ENCODE results near the gene ABHD5. TPM values are rescaled to one million over a fixed set of nuclear protein-coding genes. Genes with fewer than 3 reads are reported as not detected.

ABHD5 gene
- polyA plus RNA-seq, 3 donors from 2014 or later = 5.5 to 18.6 (median 10.0) TPM

DNA sequence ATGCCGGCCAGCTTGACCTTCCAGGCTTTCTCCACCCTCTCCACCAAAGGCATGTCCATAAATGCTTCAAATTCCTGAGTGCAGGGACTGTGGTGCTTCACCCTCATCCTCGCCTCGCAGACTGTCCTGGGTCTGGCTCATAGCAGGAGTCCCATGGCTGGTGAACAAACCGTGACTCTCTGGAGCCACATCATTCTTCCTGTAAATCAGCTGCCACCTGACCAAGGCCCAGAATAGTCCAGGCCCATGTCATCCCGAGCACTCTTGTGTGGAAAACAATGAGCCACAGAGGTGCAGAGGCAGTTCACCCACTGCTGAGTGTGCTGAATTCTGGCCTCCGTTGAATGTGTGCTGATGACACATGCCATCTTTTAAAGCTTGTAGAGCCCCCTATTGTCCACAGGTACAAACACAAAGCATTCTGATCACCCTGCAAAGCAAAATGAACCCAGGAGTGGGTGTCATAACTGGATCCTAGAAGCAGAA is 68.6 kb downstream of the ABHD5 start:
- no peaks in the 10 kb centered on the region for H3K9me3 Mint-ChIP-seq
- no peak for DNase-seq
- H3K27ac Mint-ChIP-seq = no peak overlapping the region
- peaks cover 0 to 10% (median 4%) of the 10 kb centered on the region in 3 donors for H3K27me3 Mint-ChIP-seq (ENCODE audit: low read depth in 3 of 3)
- H3K4me1 Mint-ChIP-seq = peaks cover 14 to 15% of the 10 kb centered on the region in 2 donors
- no peak overlapping the region for H3K4me3 Mint-ChIP-seq
- no peaks in the 10 kb centered on the region for H3K36me3 Mint-ChIP-seq

DNA sequence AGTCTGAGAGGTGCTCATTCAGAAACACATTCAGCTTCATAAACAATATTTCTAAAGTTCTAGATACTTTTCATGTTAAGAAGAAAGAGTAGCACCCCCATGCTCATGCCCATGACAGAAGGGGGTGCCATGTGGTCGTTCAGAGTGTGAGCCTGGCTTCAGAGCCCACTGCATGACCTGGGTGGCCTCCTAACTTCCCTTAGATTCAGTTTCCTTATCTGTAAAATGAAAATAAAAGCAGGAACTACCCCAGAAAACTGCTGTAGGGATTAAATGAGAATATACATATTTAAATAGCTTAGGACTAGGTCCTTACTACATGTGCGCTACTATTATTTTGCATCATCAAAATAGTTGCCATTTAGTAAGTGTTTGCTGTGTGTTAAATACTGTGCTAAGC is 69.2 kb downstream of the ABHD5 start:
- Mint-ChIP-seq H3K27me3 (ENCODE audit: low read depth in 3 of 3) (peaks cover 0 to 10% (median 4%) of the 10 kb centered on the region in 3 donors), H3K4me1 (peaks cover 14 to 15% of the 10 kb centered on the region in 2 donors), H3K9me3 (no peaks in the 10 kb centered on the region), H3K36me3 (no peaks in the 10 kb centered on the region), H3K27ac (no peak overlapping the region), H3K4me3 (no peak overlapping the region)
- no peak for DNase-seq

DNA sequence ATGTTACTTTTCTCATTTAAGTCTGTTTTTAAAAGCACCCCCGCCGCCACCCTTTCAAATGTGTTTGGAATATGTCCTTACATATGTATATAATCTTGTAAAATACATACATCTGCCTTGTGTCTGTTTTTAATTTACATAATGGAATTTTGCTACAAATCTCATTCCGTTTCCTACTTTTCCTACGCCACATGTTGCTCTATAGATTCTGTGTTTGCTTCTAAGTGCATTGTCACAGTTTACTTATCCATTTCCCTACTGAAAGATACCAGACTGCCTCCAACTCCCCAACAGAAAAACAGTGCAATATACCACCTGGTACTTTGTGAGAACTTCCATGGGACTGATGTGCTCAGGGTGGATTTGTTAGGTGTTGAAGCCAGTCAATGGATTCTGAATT is 70.2 kb downstream of the ABHD5 start:
- H3K4me3 Mint-ChIP-seq = no peak overlapping the region
- no peaks in the 10 kb centered on the region for H3K36me3 Mint-ChIP-seq
- H3K9me3 Mint-ChIP-seq = no peaks in the 10 kb centered on the region
- DNase-seq = no peak
- peaks cover 10 to 11% of the 10 kb centered on the region in 2 donors for H3K4me1 Mint-ChIP-seq
- H3K27ac Mint-ChIP-seq = no peak overlapping the region
- H3K27me3 Mint-ChIP-seq (ENCODE audit: low read depth in 3 of 3) = peaks cover 2 to 10% (median 4%) of the 10 kb centered on the region in 3 donors

DNA sequence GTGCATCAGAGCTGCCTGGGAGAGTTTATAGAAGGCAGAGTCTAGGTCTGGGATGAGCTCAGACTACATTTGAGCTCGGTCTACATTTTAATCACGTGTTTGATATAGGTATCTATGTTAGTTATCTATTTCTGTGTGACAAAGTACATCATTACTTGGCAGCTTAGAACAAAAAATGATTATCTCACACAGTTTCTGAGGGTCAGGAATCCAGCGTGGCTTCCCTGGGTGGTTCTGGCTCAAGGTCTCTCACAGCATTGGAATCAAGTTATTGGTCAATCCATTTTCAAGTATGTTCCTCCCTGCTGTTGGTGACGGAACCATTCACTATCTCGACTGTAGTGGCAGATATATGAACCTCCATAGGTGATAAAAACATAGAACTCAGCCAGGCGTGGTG is 71.7 kb downstream of the ABHD5 start:
- Mint-ChIP-seq H3K4me1 (peaks cover 8 to 10% of the 10 kb centered on the region in 2 donors), H3K4me3 (no peak overlapping the region), H3K36me3 (no peaks in the 10 kb centered on the region), H3K9me3 (no peaks in the 10 kb centered on the region), H3K27ac (no peak overlapping the region), H3K27me3 (ENCODE audit: low read depth in 3 of 3) (peaks cover 4 to 9% (median 5%) of the 10 kb centered on the region in 3 donors)
- no peak for DNase-seq

DNA sequence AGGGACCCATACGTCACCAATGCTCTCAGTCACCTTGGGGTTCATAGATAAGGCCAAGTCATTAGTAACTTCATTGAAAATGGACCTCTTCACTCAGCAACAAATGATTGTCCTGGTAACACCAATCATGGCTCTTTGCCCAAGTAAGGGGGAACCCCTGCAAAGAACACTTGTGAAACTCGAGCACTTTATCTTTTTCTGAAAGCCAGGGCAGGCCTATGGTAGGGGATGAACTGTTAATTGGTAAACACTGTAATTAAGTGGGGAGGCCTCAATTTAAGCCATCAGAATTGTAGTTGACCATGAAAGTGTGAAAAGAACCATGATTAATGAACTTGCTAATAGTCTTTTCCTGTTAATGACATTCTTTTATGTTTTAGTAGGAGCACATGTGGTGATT is 73.3 kb downstream of the ABHD5 start:
- H3K4me1 Mint-ChIP-seq = peaks cover 16 to 17% of the 10 kb centered on the region in 2 donors
- H3K9me3 Mint-ChIP-seq = no peaks in the 10 kb centered on the region
- H3K27ac Mint-ChIP-seq = no peak overlapping the region
- H3K27me3 Mint-ChIP-seq (ENCODE audit: low read depth in 3 of 3) = peaks cover 0 to 19% (median 5%) of the 10 kb centered on the region in 3 donors
- H3K36me3 Mint-ChIP-seq = no peaks in the 10 kb centered on the region
- H3K4me3 Mint-ChIP-seq = no peak overlapping the region
- DNase-seq = no peak

DNA sequence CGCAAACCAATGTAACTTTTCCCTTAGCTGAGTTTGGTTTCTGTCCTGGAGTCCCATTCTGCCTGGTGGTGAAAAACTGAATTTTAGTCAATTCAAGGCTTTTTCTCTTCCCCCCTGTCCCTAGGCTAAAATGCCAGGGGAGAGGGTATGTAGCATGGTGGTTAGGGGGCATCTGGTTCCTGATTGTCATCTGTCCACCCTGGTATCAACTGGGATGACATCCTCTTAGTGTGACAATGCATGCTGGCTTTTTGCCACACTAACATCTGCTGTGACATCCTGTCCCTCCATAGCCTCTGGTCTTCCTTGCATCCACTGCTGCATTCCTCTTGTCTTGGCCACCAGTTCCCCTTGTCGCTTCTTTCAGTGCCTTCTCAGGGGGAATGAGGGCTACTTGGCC is 73.7 kb downstream of the ABHD5 start:
- H3K27ac Mint-ChIP-seq = no peak overlapping the region
- H3K36me3 Mint-ChIP-seq = no peaks in the 10 kb centered on the region
- H3K4me1 Mint-ChIP-seq = peaks cover 21% of the 10 kb centered on the region in 2 donors
- no peaks in the 10 kb centered on the region for H3K9me3 Mint-ChIP-seq
- H3K4me3 Mint-ChIP-seq = no peak overlapping the region
- H3K27me3 Mint-ChIP-seq (ENCODE audit: low read depth in 3 of 3) = peaks cover 0 to 15% (median 9%) of the 10 kb centered on the region in 3 donors
- DNase-seq = no peak

DNA sequence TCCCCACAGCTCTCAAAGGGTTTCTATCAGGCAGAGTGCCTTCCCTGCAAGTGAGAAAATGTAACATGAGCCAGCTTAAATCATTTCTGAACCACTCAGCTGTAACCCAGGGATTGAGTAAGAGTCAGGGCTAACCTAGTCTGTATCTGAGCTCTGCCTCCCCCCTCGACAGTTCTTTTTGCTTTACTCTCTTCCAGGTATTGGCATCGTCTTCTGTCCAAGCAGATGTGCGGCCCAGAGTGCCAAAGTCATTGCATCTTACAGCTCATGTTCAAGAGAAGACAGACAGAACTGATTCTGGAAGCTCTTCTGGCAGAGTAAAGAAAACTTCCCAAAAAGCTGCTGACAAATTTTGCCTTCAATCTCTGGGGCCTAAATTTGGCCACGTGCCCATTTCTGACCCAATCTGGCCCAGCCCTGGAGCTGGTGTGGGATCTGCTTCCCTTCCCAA is 74.8 kb downstream of the ABHD5 start:
- Mint-ChIP-seq H3K27ac (no peak overlapping the region), H3K27me3 (ENCODE audit: low read depth in 3 of 3) (peaks cover 2 to 18% (median 9%) of the 10 kb centered on the region in 3 donors), H3K9me3 (no peaks in the 10 kb centered on the region), H3K36me3 (no peaks in the 10 kb centered on the region), H3K4me1 (peaks cover 29 to 30% of the 10 kb centered on the region in 2 donors), H3K4me3 (no peak overlapping the region)
- DNase-seq = no peak

DNA sequence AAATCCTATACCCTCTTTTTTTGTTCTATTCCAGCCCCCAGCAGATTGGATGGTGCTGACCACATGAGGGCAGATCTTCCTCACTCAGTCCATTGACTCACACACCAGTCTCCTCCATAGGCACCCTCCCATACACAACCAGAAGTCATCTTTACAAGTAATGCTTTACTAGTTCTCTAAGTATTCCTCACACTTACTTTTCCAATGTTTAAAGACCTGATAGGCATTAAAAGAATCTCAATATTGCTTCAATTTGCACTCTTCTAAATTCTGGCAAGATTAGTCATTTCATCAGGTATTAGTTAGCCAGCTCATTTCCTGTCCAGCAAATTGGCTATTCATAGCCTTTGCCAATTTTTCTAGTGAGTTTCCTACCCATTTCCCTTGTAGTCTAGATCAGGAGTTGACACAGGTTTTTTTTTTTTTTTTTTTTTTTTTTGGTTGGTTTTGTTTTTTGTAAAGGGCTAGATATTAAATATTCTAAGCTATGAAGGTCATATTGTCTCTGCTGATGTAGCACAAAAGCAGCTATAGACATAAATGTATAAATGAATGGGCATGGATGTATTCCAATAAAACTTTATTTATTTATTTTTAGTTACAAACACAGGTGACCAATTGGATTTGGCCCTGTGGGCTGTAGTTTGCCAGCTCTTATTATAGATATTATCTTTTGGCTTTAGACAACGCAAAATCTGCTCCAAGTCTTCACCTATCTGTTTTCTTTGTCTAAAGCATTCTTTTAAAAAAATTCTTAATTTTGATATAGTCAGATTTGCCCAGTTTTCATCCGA is 76.1 kb downstream of the ABHD5 start:
- H3K9me3 Mint-ChIP-seq = no peaks in the 10 kb centered on the region

DNA sequence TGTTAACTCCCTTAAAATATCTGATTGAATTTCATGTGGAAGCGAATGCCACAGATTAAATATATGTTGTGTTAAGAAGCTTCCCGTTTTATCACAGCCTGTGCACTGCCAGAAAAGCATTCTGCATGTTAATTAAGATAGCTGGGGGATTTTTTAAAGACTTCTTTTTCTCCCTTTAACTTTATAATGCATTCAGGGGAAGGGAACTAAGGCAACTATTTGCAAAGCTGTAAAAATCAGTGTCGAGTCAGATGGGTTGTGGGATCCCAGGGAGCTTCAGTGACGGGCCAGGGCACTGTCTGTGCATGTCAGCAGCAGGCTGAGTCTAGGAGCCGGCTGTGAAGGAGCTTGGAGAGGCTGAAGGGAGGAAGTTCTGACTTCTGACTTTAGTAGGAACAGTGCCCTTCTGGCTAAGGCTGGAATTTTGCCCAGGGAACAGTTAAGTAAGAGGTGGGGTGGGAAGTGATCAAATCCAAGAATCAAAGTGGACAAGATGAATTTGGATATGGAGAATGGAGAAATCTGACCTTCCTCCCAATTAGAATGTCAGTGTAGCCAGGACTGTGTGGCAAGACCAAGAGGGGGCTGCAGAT is 77.7 kb downstream of the ABHD5 start:
- no peaks in the 10 kb centered on the region for H3K36me3 Mint-ChIP-seq
- no peak overlapping the region for H3K27ac Mint-ChIP-seq
- DNase-seq = no peak
- H3K4me1 Mint-ChIP-seq = peaks cover 33 to 49% of the 10 kb centered on the region in 2 donors
- H3K27me3 Mint-ChIP-seq (ENCODE audit: low read depth in 3 of 3) = peaks cover 2 to 16% (median 9%) of the 10 kb centered on the region in 3 donors
- no peaks in the 10 kb centered on the region for H3K9me3 Mint-ChIP-seq
- H3K4me3 Mint-ChIP-seq = peak overlapping the region in 1 of 5 donors; percentile 14

More for the DNA sequence above, 76.1 kb downstream of the ABHD5 start:
- peaks cover 28 to 38% of the 10 kb centered on the region in 2 donors for H3K4me1 Mint-ChIP-seq
- peaks cover 2 to 18% (median 9%) of the 10 kb centered on the region in 3 donors for H3K27me3 Mint-ChIP-seq (ENCODE audit: low read depth in 3 of 3)
- H3K4me3 Mint-ChIP-seq = no peak overlapping the region
- H3K36me3 Mint-ChIP-seq = no peaks in the 10 kb centered on the region
- no peak overlapping the region for H3K27ac Mint-ChIP-seq
- DNase-seq = no peak

DNA sequence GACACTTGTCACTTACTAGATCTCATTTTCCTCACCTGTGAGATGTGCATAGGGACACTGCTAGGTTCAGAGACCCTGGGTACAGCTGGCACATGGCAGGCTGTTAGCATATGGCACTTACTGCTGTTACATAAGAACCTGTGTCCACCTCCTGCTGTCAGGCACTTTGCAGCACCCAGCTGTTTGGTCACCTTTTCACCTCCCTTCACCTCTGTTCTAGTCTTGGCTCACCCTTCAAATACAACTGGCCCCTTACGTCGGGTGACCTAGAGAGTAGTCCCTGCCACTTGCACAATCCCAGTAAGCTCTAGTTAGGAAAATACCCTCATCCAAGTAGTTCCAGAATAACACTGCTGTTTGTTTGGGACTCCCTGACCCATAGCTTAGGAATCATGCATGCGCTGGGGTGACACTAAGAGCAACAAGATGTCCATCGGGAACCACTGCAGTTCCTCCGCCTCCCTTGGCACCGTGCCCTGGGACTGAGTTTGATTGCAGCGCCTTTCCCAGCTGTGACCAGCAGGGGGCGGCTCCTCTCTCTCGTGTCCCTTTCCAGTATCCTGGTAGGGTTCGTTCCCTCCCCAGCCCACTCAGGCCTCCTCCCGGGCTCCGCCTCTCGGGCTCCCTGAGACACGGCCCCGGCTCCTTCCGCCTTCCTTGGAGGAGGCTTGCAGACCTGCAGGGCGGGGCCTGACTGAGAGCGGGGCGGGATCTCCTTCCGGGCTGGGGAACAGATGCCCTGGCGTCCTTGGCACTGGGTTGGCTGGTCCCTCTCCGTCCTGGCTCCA is 78.6 kb downstream of the ABHD5 start:
- Mint-ChIP-seq H3K36me3 (no peaks in the 10 kb centered on the region), H3K9me3 (no peaks in the 10 kb centered on the region), H3K4me1 (peaks cover 40 to 55% of the 10 kb centered on the region in 2 donors), H3K27me3 (ENCODE audit: low read depth in 3 of 3) (peaks cover 2 to 19% (median 9%) of the 10 kb centered on the region in 3 donors), H3K27ac (peak overlapping the region in 1 of 6 donors; percentile 68), H3K4me3 (peak overlapping the region in 4 of 5 donors; percentile 27 to 62 (median 52))
- DNase-seq = peak; percentile 52 to 57 (median 52)

DNA sequence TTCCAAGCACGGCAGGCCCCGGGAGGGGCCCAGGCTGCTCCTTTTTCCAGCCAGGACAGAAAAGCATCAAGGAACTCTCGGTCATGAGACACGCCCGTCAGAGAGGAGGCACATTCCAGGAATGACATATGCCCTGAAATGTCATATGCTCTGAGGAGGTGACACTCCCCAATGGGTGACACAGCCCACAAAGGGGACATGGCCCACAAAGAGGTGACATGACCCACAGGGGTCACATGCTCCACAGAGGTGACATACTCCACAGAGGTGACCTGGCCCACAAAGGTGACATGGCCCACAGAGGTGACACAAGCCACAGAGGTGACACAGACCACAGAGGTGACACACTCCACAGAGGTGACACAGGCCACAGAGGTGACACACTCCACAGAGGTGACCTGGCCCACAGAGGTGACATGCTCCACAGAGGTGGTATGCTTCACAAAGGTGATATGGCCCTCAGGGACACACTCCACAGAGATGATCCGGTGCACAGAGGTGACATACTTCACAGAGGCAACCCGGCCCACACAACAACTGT is 79.2 kb downstream of the ABHD5 start:
- Mint-ChIP-seq H3K27me3 (ENCODE audit: low read depth in 3 of 3) (peaks cover 2 to 19% (median 9%) of the 10 kb centered on the region in 3 donors), H3K4me3 (peak overlapping the region in 2 of 5 donors; percentile 7 to 12), H3K9me3 (no peaks in the 10 kb centered on the region), H3K27ac (peak overlapping the region in 4 of 6 donors; percentile 8 to 68 (median 32)), H3K36me3 (no peaks in the 10 kb centered on the region), H3K4me1 (peaks cover 40 to 55% of the 10 kb centered on the region in 2 donors)
- peak; percentile 44 to 59 (median 49) for DNase-seq

DNA sequence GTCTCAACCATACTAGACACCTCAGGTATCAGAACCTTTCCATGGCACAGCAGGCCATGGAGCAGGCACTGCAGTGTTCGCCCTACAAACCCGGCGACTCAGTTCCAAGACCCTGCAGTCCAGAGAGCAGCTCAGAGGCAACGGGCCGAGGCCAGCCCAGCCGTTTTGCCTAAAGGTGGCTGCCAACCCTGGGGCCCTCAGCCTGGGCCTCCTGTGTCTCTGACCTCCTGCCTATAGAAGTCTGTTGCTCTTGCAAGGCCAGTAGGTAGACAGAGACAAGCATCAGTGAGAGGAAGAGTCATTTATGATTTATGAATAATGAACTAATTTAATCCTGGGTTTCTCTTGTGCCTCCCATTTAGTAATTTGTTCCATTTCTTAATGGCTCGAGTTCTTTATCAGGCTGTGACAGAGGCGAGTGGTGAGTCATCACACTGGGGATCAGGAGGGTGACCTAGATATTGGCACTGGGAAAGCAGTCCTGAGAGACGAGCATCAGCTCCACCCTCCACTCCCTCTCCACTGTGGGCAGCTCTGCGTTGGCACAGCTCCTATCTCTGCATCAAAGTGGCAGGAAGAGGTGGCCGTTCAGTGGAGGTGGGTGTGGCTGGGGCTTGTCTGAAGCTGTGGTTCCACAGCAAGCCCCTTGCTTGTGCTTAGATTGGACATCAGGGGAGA is 79.8 kb downstream of the ABHD5 start:
- H3K9me3 Mint-ChIP-seq = no peaks in the 10 kb centered on the region
- H3K27me3 Mint-ChIP-seq (ENCODE audit: low read depth in 3 of 3) = peaks cover 2 to 19% (median 9%) of the 10 kb centered on the region in 3 donors
- DNase-seq = peak in 1 of 3 donors; percentile 12
- no peaks in the 10 kb centered on the region for H3K36me3 Mint-ChIP-seq
- H3K27ac Mint-ChIP-seq = peak overlapping the region in 5 of 6 donors; percentile 8 to 71 (median 51)
- H3K4me1 Mint-ChIP-seq = peaks cover 40 to 55% of the 10 kb centered on the region in 2 donors
- H3K4me3 Mint-ChIP-seq = peak overlapping the region in 1 of 5 donors; percentile 7

DNA sequence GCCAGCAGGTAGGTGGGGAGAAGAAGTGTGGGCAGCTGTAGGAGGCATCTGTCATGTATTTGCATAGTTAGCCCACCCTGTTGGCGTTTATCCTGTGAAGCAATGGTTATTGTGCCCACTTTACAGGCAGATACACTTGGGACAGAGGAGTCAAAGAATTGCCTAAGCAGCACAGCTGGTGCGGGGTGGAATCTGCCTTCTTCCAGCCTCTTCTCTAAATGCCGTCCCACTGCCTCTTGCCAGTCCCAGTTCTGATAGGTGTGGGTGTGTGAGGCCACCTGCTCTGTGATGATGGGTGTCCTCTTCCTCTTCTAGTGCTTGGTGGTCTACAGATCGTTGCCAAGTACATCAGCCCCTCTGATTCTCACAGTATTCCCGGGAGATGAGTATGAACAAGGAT is 80.9 kb downstream of the ABHD5 start:
- Mint-ChIP-seq H3K4me3 (no peak overlapping the region), H3K27ac (no peak overlapping the region), H3K4me1 (peaks cover 40 to 55% of the 10 kb centered on the region in 2 donors), H3K36me3 (no peaks in the 10 kb centered on the region), H3K27me3 (ENCODE audit: low read depth in 3 of 3) (peaks cover 3 to 19% (median 7%) of the 10 kb centered on the region in 3 donors), H3K9me3 (no peaks in the 10 kb centered on the region)
- no peak for DNase-seq

All from immature natural killer cell (primary cell).